Activated CD4-positive, alpha-beta memory T cell treated with anti-CD3 and anti-CD28 coated beads for 36 hours (primary cell): ENCODE measurements around the gene PNMA6A. TPM values are rescaled to one million over a fixed set of nuclear protein-coding genes. Genes with fewer than 3 reads are reported as not detected.
"Not testable (repeated sequence)": the region's sequence is repeated elsewhere in the genome, so short reads cannot be mapped to it uniquely, and the experiment has no call there.

ENCODE experiments used
- CTCF ChIA-PET: fragments of 350-600 bp; sonication (Branson Sonifier 250); formaldehyde crosslinking; loops from one replicate; lab custom pipeline; 2021; ENCODE audit warnings: antibody characterized with exemption, inconsistent platforms; lab: Charles Lee
- POLR2A ChIA-PET: fragments of 350-600 bp; sonication (Branson Sonifier 250); formaldehyde crosslinking; loops from one replicate; lab custom pipeline; 2021; ENCODE audit warnings: antibody characterized with exemption; lab: Charles Lee
- DNase-seq: peaks from one replicate; pipeline ENCODE4 v3.0.0-alpha.2; 2020
- H3K27ac Mint-ChIP-seq: one replicate; pipeline ENCODE4 v1.8.0; 2021; ENCODE audit warnings: mixed read lengths
- H3K27me3 Mint-ChIP-seq: one replicate; pipeline ENCODE4 v1.8.0; 2021; ENCODE audit warnings: mixed read lengths
- H3K36me3 Mint-ChIP-seq: one replicate; pipeline ENCODE4 v1.8.0; 2021; ENCODE audit warnings: mixed read lengths
- H3K4me1 Mint-ChIP-seq: one replicate; pipeline ENCODE4 v1.8.0; 2021; ENCODE audit warnings: low read depth, mixed read lengths
- H3K4me3 Mint-ChIP-seq: one replicate; pipeline ENCODE4 v1.8.0; 2021; ENCODE audit warnings: mild to moderate bottlenecking, mixed read lengths
- H3K9me3 Mint-ChIP-seq: one replicate; pipeline ENCODE4 v1.8.0; 2021; ENCODE audit warnings: mixed read lengths
- intact Hi-C: fragments of 100-400 bp; cut with micrococcal nuclease; formaldehyde crosslinking; loops from one replicate; pipeline ENCODE4 v1.15.1; 2023
- total RNA-seq, 2 experiments: library from RNA; stranded (reverse); gene quantifications; one replicate each; pipeline ENCODE4 v1.2.3, GENCODE V29; 2021

PNMA6A gene
- total RNA-seq, 2 experiments from 2014 or later, result 0.50 to 0.56 TPM

DNA sequence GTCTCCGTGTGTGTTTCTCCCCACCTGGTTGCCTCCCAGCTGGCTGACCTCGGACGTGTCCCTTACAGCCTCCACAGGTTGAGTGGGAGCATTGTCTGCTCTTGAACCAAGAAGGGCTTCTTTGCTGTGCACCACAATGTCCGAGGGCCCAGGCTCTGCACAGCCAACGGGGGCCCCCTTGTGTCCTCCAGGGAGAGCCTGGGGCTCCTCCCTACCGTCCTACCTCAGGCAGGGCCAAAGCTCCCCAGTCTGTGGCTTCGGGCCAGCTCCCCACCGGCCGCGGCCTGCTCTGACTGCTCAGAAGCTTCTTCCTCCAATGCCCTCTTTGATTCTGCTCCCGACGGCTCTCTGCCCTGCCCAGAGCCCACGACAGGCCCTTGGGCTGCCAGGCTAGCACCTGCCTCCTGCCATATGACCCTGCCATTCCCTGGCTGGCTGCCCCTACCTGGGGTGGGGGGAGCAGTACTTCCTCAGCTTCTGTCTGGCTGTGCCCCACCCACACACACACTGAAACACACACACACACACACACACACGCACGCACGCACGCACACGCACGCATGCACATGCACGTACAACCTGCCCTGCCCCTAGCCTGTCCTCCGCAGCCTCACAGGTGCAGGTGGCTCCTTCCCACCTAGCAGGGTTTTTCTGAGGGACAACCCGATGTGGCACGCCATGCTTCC lies 11.1 kb downstream of the PNMA6A start:
- H3K9me3 Mint-ChIP-seq, H3K36me3 Mint-ChIP-seq, DNase-seq, H3K4me1 Mint-ChIP-seq, H3K27me3 Mint-ChIP-seq, H3K4me3 Mint-ChIP-seq, H3K27ac Mint-ChIP-seq, POLR2A ChIA-PET, CTCF ChIA-PET, intact Hi-C loops: not testable (repeated sequence)

DNA sequence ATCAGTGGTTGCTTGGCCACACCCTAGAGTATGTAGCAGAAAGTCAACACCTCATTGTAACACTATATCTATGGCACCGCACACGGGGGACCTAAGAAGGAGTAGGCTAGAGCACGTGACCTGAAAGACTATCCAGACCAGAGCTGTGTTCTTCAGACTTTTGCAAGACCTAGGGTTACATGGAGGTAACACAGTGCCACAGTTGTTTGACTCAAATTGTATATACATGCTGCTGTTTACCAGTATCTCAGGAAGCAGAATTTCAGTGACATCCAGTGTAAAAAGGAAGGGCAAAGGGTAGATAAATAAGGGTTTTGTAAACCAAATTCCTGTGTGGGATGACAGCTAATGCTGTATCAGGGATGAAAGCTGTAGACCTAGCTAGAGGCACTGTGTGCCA lies 30.2 kb downstream of the PNMA6A start:
- intact Hi-C loops, result no loop called here
- no peaks in the 10 kb centered on the region for H3K27me3 Mint-ChIP-seq
- peaks cover 18% of the 10 kb centered on the region for H3K9me3 Mint-ChIP-seq
- no peak for DNase-seq
- H3K4me3 Mint-ChIP-seq, result no peak overlapping the region
- ChIA-PET POLR2A (no interaction called here), CTCF (no interaction called here)
- no peak overlapping the region for H3K27ac Mint-ChIP-seq
- H3K4me1 Mint-ChIP-seq, result peaks cover 6% of the 10 kb centered on the region
- H3K36me3 Mint-ChIP-seq, result no peaks in the 10 kb centered on the region

DNA sequence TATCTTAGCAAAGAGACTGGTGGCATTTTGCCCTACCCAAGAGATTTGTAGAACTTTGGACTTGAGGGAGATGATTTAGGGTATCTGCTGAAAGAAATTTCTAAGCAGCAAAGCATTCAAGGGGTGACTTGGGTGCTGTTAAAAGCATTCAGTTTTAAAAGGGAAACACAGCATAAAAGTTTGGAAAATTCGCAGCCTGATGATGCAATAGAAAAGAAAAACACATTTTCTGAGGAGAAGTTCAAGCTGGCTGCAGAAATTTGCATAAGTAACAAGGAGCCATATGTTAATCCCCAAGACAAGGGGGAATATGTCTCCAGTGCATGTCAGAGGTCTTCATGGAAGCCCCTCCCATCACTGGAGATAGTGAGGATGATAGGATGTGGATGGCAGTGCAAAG lies 32.7 kb downstream of the PNMA6A start:
- H3K4me1 Mint-ChIP-seq, H3K4me3 Mint-ChIP-seq, CTCF ChIA-PET, H3K27me3 Mint-ChIP-seq, intact Hi-C loops, DNase-seq, POLR2A ChIA-PET, H3K36me3 Mint-ChIP-seq: not testable (repeated sequence)
- Mint-ChIP-seq H3K27ac (peak overlapping the region; percentile 9), H3K9me3 (peaks cover 18% of the 10 kb centered on the region)

DNA sequence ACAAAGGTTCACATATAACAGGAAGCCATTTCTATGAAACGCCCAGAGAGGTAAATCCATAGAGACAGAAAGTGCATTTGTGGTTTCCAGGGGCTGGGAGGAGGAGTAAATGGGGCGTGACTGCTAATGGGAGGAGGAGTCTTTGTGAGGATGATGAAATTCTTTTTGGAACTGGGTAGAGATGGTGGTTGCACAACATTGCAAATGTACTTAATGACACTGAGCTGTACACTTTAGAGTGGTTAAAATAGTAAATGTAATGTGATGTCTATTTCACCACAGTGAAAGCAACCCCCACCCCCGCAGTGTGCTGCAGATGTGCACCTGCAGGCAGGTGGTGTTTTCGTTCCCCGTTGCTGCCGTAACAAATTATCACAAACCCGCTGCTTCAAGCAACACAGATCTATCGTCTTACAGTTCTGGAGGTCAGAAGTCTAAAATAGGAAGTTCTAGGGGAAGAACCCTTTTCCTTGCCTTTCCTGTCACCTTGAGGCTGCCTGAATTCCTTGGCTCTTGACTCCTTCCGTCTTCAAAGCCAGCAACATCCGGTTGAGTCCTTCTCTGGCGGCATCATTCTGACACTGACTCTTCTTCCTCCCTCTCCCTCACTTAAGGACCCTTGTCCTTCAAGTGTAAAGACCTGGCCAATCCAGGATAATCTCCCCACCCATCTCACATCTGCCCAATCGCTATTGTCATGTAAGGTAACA lies 34.0 kb downstream of the PNMA6A start:
- POLR2A ChIA-PET, result not testable (repeated sequence)

DNA sequence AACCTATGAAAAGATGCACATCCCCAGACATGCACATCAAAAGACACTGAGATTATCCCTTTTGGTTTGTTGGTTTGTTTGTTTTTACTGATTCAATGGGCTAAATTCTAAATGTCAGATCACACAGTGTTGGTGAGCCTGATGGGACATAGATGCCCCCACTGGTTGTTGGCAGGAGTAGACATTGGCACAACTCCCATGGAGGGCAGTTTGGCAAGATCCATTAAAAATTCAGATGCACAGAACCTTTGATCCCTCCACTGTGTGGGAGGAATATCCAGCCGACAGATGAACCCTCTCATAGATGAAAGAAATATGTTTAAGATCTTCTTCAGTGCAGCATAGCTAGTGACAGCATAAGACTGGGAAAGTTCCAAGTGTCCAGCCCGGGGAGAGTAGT lies 38.5 kb downstream of the PNMA6A start:
- H3K9me3 Mint-ChIP-seq, DNase-seq, POLR2A ChIA-PET, H3K36me3 Mint-ChIP-seq, intact Hi-C loops, H3K27ac Mint-ChIP-seq, H3K27me3 Mint-ChIP-seq, H3K4me1 Mint-ChIP-seq, H3K4me3 Mint-ChIP-seq, CTCF ChIA-PET: not testable (repeated sequence)

More for the DNA sequence above, 34.0 kb downstream of the PNMA6A start:
- H3K27me3 Mint-ChIP-seq, CTCF ChIA-PET, intact Hi-C loops, H3K36me3 Mint-ChIP-seq, H3K4me3 Mint-ChIP-seq, H3K4me1 Mint-ChIP-seq, DNase-seq: not testable (repeated sequence)
- H3K9me3 Mint-ChIP-seq, result peaks cover 18% of the 10 kb centered on the region
- H3K27ac Mint-ChIP-seq, result peak overlapping the region; percentile 52

DNA sequence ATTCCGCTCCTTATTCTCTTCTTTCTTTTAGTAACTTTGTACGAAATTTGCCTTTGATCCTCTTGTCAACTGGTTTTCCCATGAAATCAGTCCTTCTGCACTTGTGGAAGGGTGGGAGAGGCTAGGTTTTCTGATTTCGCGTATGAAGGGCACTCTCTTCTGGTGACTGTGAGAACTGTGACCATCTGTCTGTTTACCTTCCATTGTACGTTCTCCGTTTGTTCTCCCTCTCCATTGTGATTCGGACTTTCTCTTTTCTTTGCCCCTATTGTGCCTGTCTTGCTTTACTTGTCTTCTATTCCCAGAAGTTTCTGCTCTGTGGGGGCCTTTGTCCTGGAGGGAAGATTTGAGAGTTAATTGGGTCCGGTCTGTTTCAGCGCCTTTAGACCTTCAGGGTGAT lies 41.6 kb downstream of the PNMA6A start:
- H3K4me1 Mint-ChIP-seq, POLR2A ChIA-PET, intact Hi-C loops: not testable (repeated sequence)

DNA sequence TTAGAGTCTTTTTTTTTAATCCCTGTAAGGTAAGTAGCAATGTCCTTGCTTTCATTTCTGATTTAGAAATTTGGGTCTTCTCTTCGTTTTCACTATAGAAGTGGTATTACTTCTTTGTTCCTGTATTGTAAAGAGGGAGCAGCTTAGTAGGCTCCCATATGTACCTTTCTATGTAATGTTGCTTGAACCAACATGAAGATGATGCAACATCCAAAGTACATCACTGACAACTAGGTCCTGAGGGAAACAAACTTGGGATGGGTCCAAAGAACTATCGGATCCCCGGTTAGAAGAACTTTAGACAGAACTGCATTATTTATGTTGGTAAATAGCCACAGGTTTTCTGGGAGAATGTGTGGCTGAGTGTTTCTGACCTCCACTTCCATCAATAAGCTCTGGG lies 45.5 kb downstream of the PNMA6A start:
- H3K4me1 Mint-ChIP-seq, POLR2A ChIA-PET, intact Hi-C loops, H3K36me3 Mint-ChIP-seq, H3K27ac Mint-ChIP-seq, H3K27me3 Mint-ChIP-seq, H3K9me3 Mint-ChIP-seq, DNase-seq, CTCF ChIA-PET, H3K4me3 Mint-ChIP-seq: not testable (repeated sequence)

More for the DNA sequence above, 41.6 kb downstream of the PNMA6A start:
- H3K27me3 Mint-ChIP-seq, H3K27ac Mint-ChIP-seq, H3K36me3 Mint-ChIP-seq, DNase-seq, H3K4me3 Mint-ChIP-seq, H3K9me3 Mint-ChIP-seq, CTCF ChIA-PET: not testable (repeated sequence)

DNA sequence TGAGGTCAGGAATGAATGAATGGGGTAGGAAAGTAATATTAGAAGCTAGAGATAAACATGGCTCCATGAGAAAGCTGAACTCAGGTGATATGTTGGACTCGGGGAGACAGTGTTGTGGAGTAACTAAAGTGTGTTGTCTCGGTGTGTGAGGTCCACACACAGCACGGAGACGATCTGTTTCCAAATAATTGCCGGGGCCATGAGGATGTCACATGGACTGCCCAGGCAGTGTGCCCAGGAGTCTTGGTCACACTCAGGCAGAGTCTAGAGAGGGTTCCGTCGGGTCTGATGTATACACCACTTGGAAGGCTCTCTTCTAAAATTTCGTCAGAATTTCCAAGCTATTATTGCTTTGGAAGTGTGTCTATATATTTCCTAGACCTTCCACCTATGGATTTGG lies 48.0 kb downstream of the PNMA6A start:
- intact Hi-C loops, DNase-seq, H3K9me3 Mint-ChIP-seq, H3K36me3 Mint-ChIP-seq, H3K27me3 Mint-ChIP-seq, CTCF ChIA-PET, H3K4me3 Mint-ChIP-seq, H3K4me1 Mint-ChIP-seq, H3K27ac Mint-ChIP-seq, POLR2A ChIA-PET: not testable (repeated sequence)

DNA sequence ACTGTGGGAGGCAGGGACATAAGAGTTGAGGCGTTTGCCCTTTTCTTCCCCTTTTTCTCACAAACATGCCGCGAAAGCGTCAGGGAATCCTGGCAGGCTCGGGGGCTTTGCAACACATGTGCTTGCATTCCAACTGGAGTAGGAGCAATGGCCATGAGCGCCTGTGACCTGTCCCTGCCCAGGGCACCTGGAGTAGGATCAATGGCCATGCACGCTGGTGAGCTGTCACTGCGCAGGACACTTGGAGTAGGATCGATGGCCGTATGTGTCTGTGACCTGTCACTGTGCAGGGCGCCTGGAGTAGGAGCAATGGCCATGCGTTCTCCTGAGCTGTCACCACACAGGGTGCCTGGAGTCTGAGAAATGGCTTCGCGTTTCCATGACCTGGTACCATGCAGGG lies 51.2 kb downstream of the PNMA6A start:
- intact Hi-C loops, DNase-seq, CTCF ChIA-PET, POLR2A ChIA-PET, H3K4me3 Mint-ChIP-seq, H3K4me1 Mint-ChIP-seq, H3K27me3 Mint-ChIP-seq, H3K27ac Mint-ChIP-seq, H3K36me3 Mint-ChIP-seq, H3K9me3 Mint-ChIP-seq: not testable (repeated sequence)

Other genes starting within 250 kb of the PNMA6A start
- 10 to 100 TPM; 12.3 to 12.6 TPM for gene CETN2, start 241.7 kb upstream of the PNMA6A start, total RNA-seq
- 10 to 100 TPM; 20.2 to 23.3 TPM for gene NSDHL, start 241.4 kb upstream of the PNMA6A start, total RNA-seq
- gene ZNF185, start 174.4 kb upstream of the PNMA6A start, total RNA-seq, result 1 to 10 TPM in 1 of 2 experiments, under 1 TPM in 1; 0.82 to 1.4 TPM
- gene PNMA5, start 78.3 kb upstream of the PNMA6A start, total RNA-seq, result under 1 TPM in 1 of 2 experiments, not detected in 1; 0.10 TPM
- gene PNMA3, start 16.0 kb upstream of the PNMA6A start, total RNA-seq, result 1 to 10 TPM; 1.2 to 1.4 TPM
- gene MAGEA1, start 106.8 kb downstream of the PNMA6A start, total RNA-seq, result not detected
- not detected for gene PNMA6F, start 249.3 kb downstream of the PNMA6A start, total RNA-seq